GF-D8 (cell line): Measurements from ENCODE around the gene RCL1.
"Not testable (repeated sequence)": the region's sequence is repeated elsewhere in the genome, so short reads cannot be mapped to it uniquely, and the experiment has no call there.

Experiments used
- DNase-seq: peaks from one replicate; lab custom pipeline; 2025; lab: John Stamatoyannopoulos, UW

RCL1 gene

DNA sequence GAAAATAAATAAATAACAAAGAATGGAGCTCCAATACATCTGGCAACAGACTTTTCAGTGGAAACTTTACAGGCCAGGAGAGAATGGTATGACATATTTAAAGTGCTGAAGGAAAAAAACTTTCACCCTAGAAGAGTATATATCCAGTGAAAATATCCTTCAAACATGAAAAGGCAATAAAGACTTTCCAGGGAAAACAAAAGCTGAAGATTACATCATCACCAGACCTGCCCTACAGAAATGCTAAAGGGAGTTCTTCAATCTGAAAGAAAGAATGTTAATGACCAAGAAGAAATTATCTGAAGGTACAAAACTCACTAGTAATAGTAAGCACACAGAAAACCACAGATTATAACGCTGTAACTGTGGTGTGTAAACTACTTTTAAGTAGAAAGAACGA, 8.3 kb upstream of the RCL1 start:
- no peak for DNase-seq

DNA sequence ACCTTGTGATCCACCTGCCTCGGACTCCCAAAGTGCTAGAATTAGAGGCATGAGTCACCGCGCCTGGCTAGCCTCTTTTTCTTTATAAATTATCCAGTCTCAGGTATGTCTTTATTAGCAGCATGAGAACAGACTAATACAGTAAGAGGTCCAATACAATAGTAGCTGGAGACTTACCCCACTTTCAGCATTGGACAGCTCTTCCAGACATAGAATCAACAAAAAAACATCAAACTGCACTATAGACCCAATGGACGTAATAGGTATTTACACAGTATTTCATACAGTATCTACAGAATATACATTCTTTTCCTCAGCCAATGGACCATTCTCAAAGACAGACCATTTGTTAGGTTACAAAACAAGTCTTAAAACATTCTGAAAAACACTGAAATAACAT, 6.1 kb upstream of the RCL1 start:
- no peak for DNase-seq

DNA sequence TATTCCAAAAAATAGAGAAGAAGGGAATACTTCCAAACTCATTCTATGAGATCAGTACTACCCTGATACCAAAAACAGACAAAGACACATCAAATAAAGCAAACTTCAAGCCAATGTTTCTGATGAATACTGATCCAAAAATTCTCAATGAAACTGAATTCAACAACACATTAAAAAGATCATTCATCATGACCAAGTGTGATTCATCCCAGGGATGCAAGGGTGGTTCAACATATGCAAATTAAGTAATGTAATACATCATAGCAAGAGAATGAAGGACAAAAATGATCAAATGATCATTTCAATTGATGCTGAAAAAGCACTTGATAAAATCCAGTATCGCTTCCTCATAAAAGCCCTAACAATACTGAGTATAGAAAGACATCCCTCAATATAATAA, 4.9 kb upstream of the RCL1 start:
- no peak for DNase-seq

GRCh38 chr9:4788703-4789102, 4.0 kb upstream of the RCL1 start:
- DNase-seq, result no peak

DNA sequence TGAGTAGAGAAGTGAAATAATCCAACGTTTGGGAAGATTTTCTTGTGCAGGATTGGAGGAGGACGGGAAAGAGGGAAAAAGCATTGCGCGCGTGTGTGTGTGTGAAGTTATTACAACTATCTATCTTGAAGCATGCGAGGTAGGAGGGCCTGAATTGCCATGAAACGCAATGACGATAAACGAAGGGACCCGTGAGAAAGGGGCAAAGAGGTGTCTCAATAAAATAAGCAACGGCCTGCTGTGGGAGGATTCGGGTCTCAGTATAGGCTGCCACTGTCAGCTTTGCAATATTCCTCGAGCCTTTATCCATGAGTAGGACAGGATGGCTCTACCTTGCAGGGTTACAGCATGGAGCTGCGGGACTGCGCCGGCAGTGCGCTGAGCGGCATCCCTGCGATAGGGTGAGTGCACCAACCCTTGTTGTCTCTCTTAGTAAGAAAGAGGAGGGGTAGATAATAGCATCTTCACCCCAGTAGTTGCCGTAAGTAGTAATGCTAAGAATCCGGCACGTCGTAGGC, 631 bp upstream of the RCL1 start:
- DNase-seq, result no peak

DNA sequence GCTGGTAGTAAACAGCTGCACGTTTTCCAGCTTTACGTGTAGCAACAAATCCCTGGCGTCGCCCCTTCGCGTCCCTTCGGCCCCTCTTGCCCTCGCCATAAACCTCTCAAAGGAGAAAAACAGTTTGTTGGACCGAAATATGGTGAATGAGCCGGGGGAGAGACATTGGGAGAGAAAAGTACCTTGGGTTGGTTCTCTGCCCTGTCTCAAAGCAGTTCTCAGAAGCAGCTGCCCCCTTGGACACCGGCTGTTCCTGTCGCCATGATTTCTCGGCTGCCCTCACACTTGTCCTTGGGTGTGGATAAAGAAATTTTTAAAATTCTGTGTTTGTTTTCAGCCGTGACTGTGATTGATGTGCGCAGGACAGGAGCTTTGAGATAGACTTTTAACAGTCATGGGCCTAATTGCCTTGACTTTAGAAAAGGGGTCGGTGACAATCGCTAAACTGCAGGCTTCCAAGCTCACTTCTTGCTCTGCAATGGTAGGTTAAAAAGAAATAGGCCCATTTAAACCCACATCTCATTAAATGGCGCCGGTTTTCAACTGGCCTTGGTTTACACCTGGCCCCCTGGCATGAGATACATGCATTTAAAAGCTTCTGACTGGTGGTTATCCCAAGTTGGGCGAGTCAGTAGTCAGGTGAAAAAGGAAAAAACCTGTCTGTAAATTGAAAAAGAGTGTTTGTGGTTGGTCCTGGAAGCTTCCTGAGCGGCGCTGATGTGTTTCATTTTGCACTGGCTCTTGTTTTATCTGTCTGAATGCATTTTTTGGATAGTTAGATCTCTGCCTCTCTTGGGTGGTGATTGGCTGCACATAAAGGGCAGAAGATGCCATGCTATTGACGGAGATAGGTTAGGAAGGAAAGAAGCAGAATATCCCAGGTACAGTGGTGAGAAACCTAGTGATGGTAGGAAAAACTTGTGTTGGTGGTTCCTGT, 983 bp downstream of the RCL1 start:
- no peak for DNase-seq

DNA sequence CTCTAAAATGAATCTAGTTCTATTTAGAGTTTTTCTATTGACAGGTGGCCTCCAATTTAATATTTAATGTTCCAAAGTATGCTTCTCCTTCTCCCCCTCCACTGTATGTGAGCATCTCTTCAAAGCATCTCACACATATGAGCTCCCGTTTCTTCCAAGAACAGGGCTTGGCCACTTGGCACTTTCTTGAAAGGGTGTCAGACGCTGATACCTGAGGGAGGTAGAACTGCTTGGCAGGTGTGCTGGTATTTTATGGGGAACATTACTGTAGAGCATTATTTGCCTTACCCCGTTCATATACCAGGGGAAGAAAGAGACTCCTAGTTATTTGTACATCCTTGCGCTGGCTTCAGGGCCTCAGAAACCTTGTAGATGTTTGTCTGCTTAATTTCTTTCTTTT, 1.9 kb downstream of the RCL1 start:
- DNase-seq, result no peak

- not testable (repeated sequence) for DNase-seq
These were observed 2.4 kb downstream of the RCL1 start for GRCh38 chr9:4795108-4795507.

GRCh38 chr9:4796530-4796929, 3.8 kb downstream of the RCL1 start:
- DNase-seq, result no peak

- no peak for DNase-seq
These were observed 4.5 kb downstream of the RCL1 start for GRCh38 chr9:4796988-4797853.

DNA sequence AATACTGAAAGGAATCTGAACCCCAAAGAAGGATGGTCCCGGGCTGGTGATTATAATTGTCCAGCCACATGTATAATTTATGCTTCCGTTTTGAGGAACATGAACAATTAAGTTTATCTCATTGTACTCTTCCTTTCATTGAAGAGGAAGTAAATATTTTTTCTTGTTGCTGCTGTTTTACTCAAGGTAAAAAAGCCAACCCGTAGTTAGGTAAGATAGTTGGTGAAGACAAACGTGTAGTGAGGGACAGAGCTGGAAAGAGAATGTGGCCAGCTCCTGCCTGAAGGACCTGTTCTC, 5.1 kb downstream of the RCL1 start:
- no peak for DNase-seq

GRCh38 chr9:4798281-4799032, 5.7 kb downstream of the RCL1 start:
- no peak for DNase-seq

- DNase-seq, result no peak
These were observed 6.3 kb downstream of the RCL1 start for GRCh38 chr9:4799033-4799430.

DNA sequence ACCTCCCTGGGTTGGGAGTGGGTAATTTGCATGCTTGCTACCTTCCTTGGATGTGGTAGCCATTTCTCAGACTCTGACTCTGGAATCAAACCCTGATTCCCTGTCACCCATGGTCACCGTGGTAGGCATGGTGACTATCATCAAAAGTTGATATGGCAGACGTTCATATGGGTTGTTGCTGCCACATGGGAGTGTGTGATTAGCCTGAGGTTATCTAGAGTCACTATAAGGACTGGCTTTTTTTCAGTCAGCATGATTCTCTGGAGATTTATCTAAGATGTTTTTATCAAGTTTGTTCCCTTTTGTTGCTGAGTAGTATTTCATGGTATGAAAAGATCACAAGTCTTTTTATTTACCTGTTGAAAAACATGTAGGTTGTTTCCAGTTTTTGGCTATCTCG, 7.0 kb downstream of the RCL1 start:
- DNase-seq, result no peak

GRCh38 chr9:4801156-4801555, 8.4 kb downstream of the RCL1 start:
- DNase-seq, result no peak

DNA sequence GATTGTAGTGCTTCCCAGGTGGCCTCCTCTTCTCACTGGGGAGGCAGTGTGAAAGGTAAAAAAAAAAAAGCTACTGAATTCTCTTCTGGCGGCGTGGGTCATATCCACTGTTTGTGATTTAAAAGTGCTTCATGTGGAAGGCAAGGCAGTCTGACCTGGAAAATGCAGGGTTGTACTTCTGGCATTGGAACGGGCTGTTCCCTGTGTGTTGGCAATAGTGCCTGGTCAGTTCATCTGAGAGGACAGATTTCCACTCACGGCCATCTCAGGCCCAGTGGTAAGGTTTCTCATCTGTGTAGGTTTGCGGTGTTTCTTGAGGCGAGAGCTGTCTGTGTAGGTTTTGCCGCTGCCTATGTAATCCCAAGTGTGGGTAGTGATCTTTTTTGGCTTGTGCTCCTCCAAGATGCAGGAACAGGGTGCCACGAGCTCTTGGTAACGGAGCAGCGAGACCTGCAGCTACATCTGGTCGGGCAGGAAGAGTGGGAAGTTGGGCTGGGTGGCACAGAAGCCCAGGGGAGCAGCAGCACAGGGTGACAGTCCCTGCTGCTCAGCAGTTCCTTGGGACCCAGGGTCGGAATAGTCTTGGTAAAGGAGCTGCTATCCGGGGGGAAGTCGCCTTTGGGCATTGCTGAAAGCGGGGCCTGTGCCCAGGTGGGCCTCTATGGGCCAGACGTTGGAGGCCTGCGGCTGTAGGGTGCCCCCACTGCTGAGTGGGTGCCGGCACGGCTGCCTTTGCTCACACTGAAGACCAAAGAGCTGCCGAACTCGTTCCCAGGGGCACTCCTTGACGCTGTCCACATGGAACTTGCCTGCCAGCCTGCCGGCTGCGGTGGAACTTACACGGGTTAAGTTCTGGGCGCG, 11.2 kb downstream of the RCL1 start:
- DNase-seq, result no peak

GRCh38 chr9:4804531-4805016, 11.8 kb downstream of the RCL1 start:
- no peak for DNase-seq

GRCh38 chr9:4805191-4805918, 12.6 kb downstream of the RCL1 start:
- no peak for DNase-seq

- DNase-seq, result no peak
These were observed 17.8 kb downstream of the RCL1 start for GRCh38 chr9:4810565-4810964.

GRCh38 chr9:4811824-4812223, 19.1 kb downstream of the RCL1 start:
- DNase-seq, result no peak

- no peak for DNase-seq
These were observed 20.1 kb downstream of the RCL1 start for GRCh38 chr9:4812858-4813257.
